SK-N-SH treated with all-trans-retinoic acid at 6 μM for 48 hours (cell line): Measurements from ENCODE around the gene PARVG.

Source experiments
- ATAC-seq: fragments of 200-7000 bp; cut with Tn5 transposase; 3 replicates; pipeline ENCODE4 v1.9.1; 2020; ENCODE audit warnings: mild to moderate bottlenecking, moderate library complexity
- BACH2 ChIP-seq: fragments of 250-450 bp; sonication (Bioruptor Pico); IDR thresholded peaks from 2 replicates; pipeline ENCODE4 v1.9.0; 2021; ENCODE audit warnings: mild to moderate bottlenecking, borderline replicate concordance
- CREB5 ChIP-seq: fragments of 250-450 bp; sonication (Bioruptor Pico); IDR thresholded peaks from 2 replicates; pipeline ENCODE4 v1.5.1; 2020; ENCODE audit warnings: low read depth, mild to moderate bottlenecking, moderate library complexity
- ESRRG ChIP-seq: fragments of 250-450 bp; sonication (Bioruptor Pico); IDR thresholded peaks from 2 replicates; pipeline ENCODE4 v1.6.1; 2021; ENCODE audit warnings: mild to moderate bottlenecking
- GLIS3 ChIP-seq: fragments of 250-450 bp; sonication (Bioruptor Pico); IDR thresholded peaks from 2 replicates; pipeline ENCODE4 v1.5.0; 2020; ENCODE audit warnings: mild to moderate bottlenecking, moderate library complexity
- ISL1 ChIP-seq: fragments of 250-450 bp; sonication (Bioruptor Pico); IDR thresholded peaks from 2 replicates; pipeline ENCODE4 v2.1.2; 2022; ENCODE audit warnings: mild to moderate bottlenecking, moderate library complexity
- OSR1 ChIP-seq: fragments of 250-450 bp; sonication (Bioruptor Pico); IDR thresholded peaks from 2 replicates; pipeline ENCODE4 v1.8.0; 2022; ENCODE audit warnings: moderate library complexity, mild to moderate bottlenecking, inconsistent platforms
- RARB ChIP-seq: fragments of 250-450 bp; sonication (Bioruptor Pico); IDR thresholded peaks from 2 replicates; pipeline ENCODE4 v1.8.0; 2021; ENCODE audit warnings: mild to moderate bottlenecking, moderate library complexity
- SNAI2 ChIP-seq: fragments of 250-450 bp; sonication (Bioruptor Pico); IDR thresholded peaks from 2 replicates; pipeline ENCODE4 v1.5.0; 2020; ENCODE audit warnings: mild to moderate bottlenecking, moderate library complexity
- TOX ChIP-seq: fragments of 250-450 bp; sonication (Bioruptor Pico); IDR thresholded peaks from 2 replicates; pipeline ENCODE4 v1.8.0; 2021; ENCODE audit warnings: mild to moderate bottlenecking, moderate library complexity, borderline replicate concordance
- TSHZ2 ChIP-seq: fragments of 250-450 bp; sonication (Bioruptor Pico); IDR thresholded peaks from 2 replicates; pipeline ENCODE4 v1.5.0; 2020; ENCODE audit warnings: mild to moderate bottlenecking, moderate library complexity
- ZC3H10 ChIP-seq: fragments of 250-450 bp; sonication (Bioruptor Pico); IDR thresholded peaks from 2 replicates; pipeline ENCODE4 v1.5.1; 2021; ENCODE audit warnings: mild to moderate bottlenecking, moderate library complexity
- ZFP30 ChIP-seq: fragments of 450-650 bp; formaldehyde crosslinking; IDR thresholded peaks from 2 replicates; pipeline ENCODE4 v1.5.0; 2022; ENCODE audit warnings: mild to moderate bottlenecking, moderate library complexity
- ZNF565 ChIP-seq: fragments of 450-650 bp; formaldehyde crosslinking; conservative IDR thresholded peaks from 2 replicates; pipeline ENCODE4 v1.5.0; 2020; ENCODE audit warnings: low read depth, mild to moderate bottlenecking, moderate library complexity
- ZNF70 ChIP-seq: fragments of 450-650 bp; formaldehyde crosslinking; IDR thresholded peaks from 2 replicates; pipeline ENCODE4 v1.5.0; 2020; ENCODE audit warnings: mild to moderate bottlenecking, moderate library complexity
- ZNF8 ChIP-seq: fragments of 450-650 bp; formaldehyde crosslinking; IDR thresholded peaks from 2 replicates; pipeline ENCODE4 v1.5.0; 2020; ENCODE audit warnings: mild to moderate bottlenecking, moderate library complexity
- TF ChIP-seq, protein P1 (sequence below): fragments of 250-450 bp; sonication (Bioruptor Pico); IDR thresholded peaks from 2 replicates; pipeline ENCODE4 v1.8.0; 2020; ENCODE audit warnings: mild to moderate bottlenecking, moderate library complexity, borderline replicate concordance
- TF ChIP-seq, protein P2 (sequence below): fragments of 250-450 bp; sonication (Bioruptor Pico); IDR thresholded peaks from 2 replicates; pipeline ENCODE4 v1.5.1; 2021; ENCODE audit warnings: mild to moderate bottlenecking, moderate library complexity

Gene PARVG

GRCh38 chr22:44143105-44143474 is 37.6 kb upstream of the PARVG start:
- no peak for TF ChIP-seq BACH2
- TF ChIP-seq, protein P1, sequence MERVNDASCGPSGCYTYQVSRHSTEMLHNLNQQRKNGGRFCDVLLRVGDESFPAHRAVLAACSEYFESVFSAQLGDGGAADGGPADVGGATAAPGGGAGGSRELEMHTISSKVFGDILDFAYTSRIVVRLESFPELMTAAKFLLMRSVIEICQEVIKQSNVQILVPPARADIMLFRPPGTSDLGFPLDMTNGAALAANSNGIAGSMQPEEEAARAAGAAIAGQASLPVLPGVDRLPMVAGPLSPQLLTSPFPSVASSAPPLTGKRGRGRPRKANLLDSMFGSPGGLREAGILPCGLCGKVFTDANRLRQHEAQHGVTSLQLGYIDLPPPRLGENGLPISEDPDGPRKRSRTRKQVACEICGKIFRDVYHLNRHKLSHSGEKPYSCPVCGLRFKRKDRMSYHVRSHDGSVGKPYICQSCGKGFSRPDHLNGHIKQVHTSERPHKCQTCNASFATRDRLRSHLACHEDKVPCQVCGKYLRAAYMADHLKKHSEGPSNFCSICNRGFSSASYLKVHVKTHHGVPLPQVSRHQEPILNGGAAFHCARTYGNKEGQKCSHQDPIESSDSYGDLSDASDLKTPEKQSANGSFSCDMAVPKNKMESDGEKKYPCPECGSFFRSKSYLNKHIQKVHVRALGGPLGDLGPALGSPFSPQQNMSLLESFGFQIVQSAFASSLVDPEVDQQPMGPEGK (CRISPR knock-in tag) = no peak
- no peak for TF ChIP-seq ZNF565 (CRISPR knock-in tag)
- TF ChIP-seq ZNF8 (CRISPR knock-in tag) = no peak
- TF ChIP-seq SNAI2 (CRISPR knock-in tag) = no peak
- TF ChIP-seq CREB5 = no peak
- TF ChIP-seq OSR1 (CRISPR knock-in tag) = no peak
- TF ChIP-seq ESRRG (CRISPR knock-in tag) = no peak

DNA sequence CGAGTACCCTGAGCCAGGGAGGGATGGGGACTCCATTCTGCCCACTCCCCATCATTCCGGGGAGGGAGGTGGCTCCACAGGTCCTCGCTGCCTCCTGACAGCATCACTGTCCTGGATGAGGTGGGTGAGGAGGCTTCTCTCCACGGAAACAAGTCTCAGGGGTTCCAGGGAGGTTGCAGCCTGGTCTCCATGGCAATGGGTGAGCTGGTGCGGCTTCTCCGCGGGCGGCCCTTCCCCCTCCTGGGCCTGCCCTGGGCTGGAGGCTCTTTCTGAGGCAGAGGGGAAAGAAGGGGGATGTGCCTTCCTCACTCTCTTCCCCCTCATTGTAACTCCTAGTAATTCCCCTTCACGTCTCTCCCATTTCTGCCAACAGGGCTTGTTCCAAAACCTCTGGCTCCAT is 37.1 kb upstream of the PARVG start:
- no peak for ATAC-seq
- TF ChIP-seq ISL1 (CRISPR knock-in tag) (no peak), BACH2 (no peak), ZC3H10 (CRISPR knock-in tag) (no peak), GLIS3 (no peak), CREB5 (no peak), TOX (CRISPR knock-in tag) (no peak), ZNF8 (CRISPR knock-in tag) (no peak), TSHZ2 (CRISPR knock-in tag) (no peak), ZFP30 (no peak)
- TF ChIP-seq, protein P2, sequence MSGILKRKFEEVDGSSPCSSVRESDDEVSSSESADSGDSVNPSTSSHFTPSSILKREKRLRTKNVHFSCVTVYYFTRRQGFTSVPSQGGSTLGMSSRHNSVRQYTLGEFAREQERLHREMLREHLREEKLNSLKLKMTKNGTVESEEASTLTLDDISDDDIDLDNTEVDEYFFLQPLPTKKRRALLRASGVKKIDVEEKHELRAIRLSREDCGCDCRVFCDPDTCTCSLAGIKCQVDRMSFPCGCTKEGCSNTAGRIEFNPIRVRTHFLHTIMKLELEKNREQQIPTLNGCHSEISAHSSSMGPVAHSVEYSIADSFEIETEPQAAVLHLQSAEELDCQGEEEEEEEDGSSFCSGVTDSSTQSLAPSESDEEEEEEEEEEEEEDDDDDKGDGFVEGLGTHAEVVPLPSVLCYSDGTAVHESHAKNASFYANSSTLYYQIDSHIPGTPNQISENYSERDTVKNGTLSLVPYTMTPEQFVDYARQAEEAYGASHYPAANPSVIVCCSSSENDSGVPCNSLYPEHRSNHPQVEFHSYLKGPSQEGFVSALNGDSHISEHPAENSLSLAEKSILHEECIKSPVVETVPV (CRISPR knock-in tag) = no peak
- TF ChIP-seq, all 23 proteins: peak for 0

More at GRCh38 chr22:44143105-44143474, 37.6 kb upstream of the PARVG start:
- ATAC-seq = no peak

DNA sequence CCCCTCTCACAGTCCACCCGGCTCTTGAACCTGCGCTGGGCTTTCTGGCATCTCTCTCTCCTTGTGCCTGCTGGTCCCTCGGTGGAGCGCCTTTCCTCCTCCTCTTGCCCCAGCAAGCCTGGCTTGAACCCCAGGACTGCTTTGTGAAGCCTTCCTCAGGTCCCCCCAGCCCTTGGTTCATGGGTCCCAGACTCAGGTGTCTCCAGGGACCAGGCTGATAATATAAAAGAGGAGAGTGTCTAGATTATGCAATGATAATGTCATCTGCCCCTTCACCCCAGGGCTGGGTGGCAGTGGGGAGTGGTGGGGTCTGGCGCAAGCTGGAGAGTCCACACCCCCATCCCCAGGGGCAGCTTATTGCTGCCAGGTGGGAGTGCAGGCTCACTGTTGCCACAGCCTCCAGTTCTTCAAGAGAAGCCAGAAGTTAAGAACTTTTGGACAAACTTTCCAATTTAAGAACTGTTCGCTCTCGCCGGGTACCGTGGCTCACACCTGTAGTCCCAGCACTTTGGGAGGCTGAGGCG is 36.6 kb upstream of the PARVG start:
- ATAC-seq = no peak
- TF ChIP-seq ZC3H10 (CRISPR knock-in tag) = no peak
- TF ChIP-seq, protein P1 (CRISPR knock-in tag) = no peak
- TF ChIP-seq RARB (CRISPR knock-in tag) = no peak
- TF ChIP-seq BACH2 = no peak
- no peak for TF ChIP-seq ZNF70
- no peak for TF ChIP-seq ZNF565 (CRISPR knock-in tag)
- TF ChIP-seq TOX (CRISPR knock-in tag) = no peak
- TF ChIP-seq, protein P2 (CRISPR knock-in tag) = no peak
- TF ChIP-seq SNAI2 (CRISPR knock-in tag) = no peak
- TF ChIP-seq GLIS3 = no peak
- no peak for TF ChIP-seq CREB5
- no peak for TF ChIP-seq ESRRG (CRISPR knock-in tag)
- TF ChIP-seq ZNF8 (CRISPR knock-in tag) = no peak
- no peak for TF ChIP-seq TSHZ2 (CRISPR knock-in tag)
- no peak for TF ChIP-seq OSR1 (CRISPR knock-in tag)
- no peak for TF ChIP-seq ZFP30
